HG03135 (cell line): ENCODE data around the gene CDK15.
"Not testable (repeated sequence)": the region's sequence is repeated elsewhere in the genome, so short reads cannot be mapped to it uniquely, and the experiment has no call there.

Experiments
- ATAC-seq: cut with Tn5 transposase; IDR thresholded peaks from one replicate; pipeline ENCODE4 v1.9.1; 2021; ENCODE audit warnings: mild to moderate bottlenecking, moderate library complexity; ENCODE audit not compliant: unreplicated experiment

Gene CDK15

GRCh38 chr2:201806442-201807170 lies at the start of gene CDK15:
TSS of gene CDK15 (plus strand) at chr2:201806537. CDS start at chr2:201806665, 128 bp downstream.
- no peak for ATAC-seq

- ATAC-seq, result no peak
Measured at GRCh38 chr2:201758234-201758633, 48.1 kb upstream of the CDK15 start.

GRCh38 chr2:201758873-201759272 lies 47.5 kb upstream of the CDK15 start:
- ATAC-seq, result no peak

GRCh38 chr2:201759567-201759966 lies 46.8 kb upstream of the CDK15 start:
- ATAC-seq, result no peak

GRCh38 chr2:201761101-201761500 lies 45.2 kb upstream of the CDK15 start:
- no peak for ATAC-seq

GRCh38 chr2:201764469-201764868 lies 41.9 kb upstream of the CDK15 start:
- ATAC-seq, result not testable (repeated sequence)

- no peak for ATAC-seq
Measured at GRCh38 chr2:201765799-201766198, 40.5 kb upstream of the CDK15 start.

- no peak for ATAC-seq
Measured at GRCh38 chr2:201768918-201769317, 37.4 kb upstream of the CDK15 start.

- no peak for ATAC-seq
Measured at GRCh38 chr2:201769666-201770373, 36.5 kb upstream of the CDK15 start.

- no peak for ATAC-seq
Measured at GRCh38 chr2:201773990-201774389, 32.3 kb upstream of the CDK15 start.

GRCh38 chr2:201774546-201774945 lies 31.8 kb upstream of the CDK15 start:
- no peak for ATAC-seq

- no peak for ATAC-seq
Measured at GRCh38 chr2:201775326-201775725, 31.0 kb upstream of the CDK15 start.

GRCh38 chr2:201777043-201777442 lies 29.3 kb upstream of the CDK15 start:
- no peak for ATAC-seq

GRCh38 chr2:201777869-201778268 lies 28.5 kb upstream of the CDK15 start:
- no peak for ATAC-seq

- ATAC-seq, result peak; percentile 2
Measured at GRCh38 chr2:201779901-201780673, 26.2 kb upstream of the CDK15 start.

- ATAC-seq, result peak; percentile 96
Measured at GRCh38 chr2:201780674-201781493, 25.5 kb upstream of the CDK15 start, which contains the start of gene ALS2. TSS of gene ALS2 (minus strand) at chr2:201780933. CDS start at chr2:201768885, 12,048 bp downstream.

- ATAC-seq, result peak; percentile 6
Measured at GRCh38 chr2:201781557-201782051, 24.7 kb upstream of the CDK15 start.

- no peak for ATAC-seq
Measured at GRCh38 chr2:201784563-201784962, 21.8 kb upstream of the CDK15 start.

- no peak for ATAC-seq
Measured at GRCh38 chr2:201785135-201785534, 21.2 kb upstream of the CDK15 start.

GRCh38 chr2:201786471-201786870 lies 19.9 kb upstream of the CDK15 start:
- no peak for ATAC-seq
